Ovary (tissue), 3 donors: Measurements from ENCODE around the gene GPC3.

ENCODE experiments used
- CTCF ChIP-seq, 3 donors: fragments of 450-650 bp in 2 of 3; fragments of 200-600 bp in 1 of 3; IDR thresholded peaks; one replicate each; pipeline versions ENCODE4 v1.5.1 to v1.8.0; 2016 to 2022; ENCODE audit warnings: antibody characterized with exemption in 3 of 3, mild to moderate bottlenecking in 1 of 3
- EP300 ChIP-seq: sonication (generic); formaldehyde crosslinking; IDR thresholded peaks from one replicate; pipeline ENCODE4 v1.6.1; 2017; ENCODE audit warnings: antibody characterized with exemption
- POLR2A ChIP-seq: fragments of 450-650 bp; IDR thresholded peaks from one replicate; pipeline ENCODE4 v1.6.1; 2017; ENCODE audit warnings: antibody characterized with exemption, mild to moderate bottlenecking, moderate library complexity
- donor health status: DM: no; HTN: no; CAD: no.

GRCh38 chrX:133836561-133836960 is 148.8 kb downstream of the GPC3 start:
- TF ChIP-seq POLR2A (no peak), CTCF (IDR thresholded peaks at IDR 0.05) (no peak), EP300 (no peak)
